Activated T-cell treated with anti-CD3 and anti-CD28 coated beads, Interleukin-2, amount 50 U/mL, for 72 hours (primary cell): ENCODE data around the gene SLC22A1. TPM values are rescaled to one million over a fixed set of nuclear protein-coding genes. Genes with fewer than 3 reads are reported as not detected.

Experiments
- ATAC-seq, 2 donors: fragments of 150-1000 bp; cut with Tn5 transposase; replicated peaks in 1 of 2; 2 replicates each; pipeline ENCODE4 v1.10.0; 2021; ENCODE audit warnings: moderate library complexity in 2 of 2, mild to moderate bottlenecking in 1 of 2
- DNase-seq, 2 donors: peaks; one replicate each; pipeline ENCODE4 v3.0.0; 2021 to 2022; ENCODE audit warnings: mixed read lengths in 1 of 2
- H3K27ac Mint-ChIP-seq: one replicate; pipeline ENCODE4 v1.8.0; 2022; ENCODE audit warnings: mild to moderate bottlenecking, moderate library complexity, mixed read lengths
- H3K27me3 Mint-ChIP-seq: one replicate; pipeline ENCODE4 v1.8.0; 2022; ENCODE audit warnings: low read depth, mixed read lengths
- H3K36me3 Mint-ChIP-seq, 2 donors: one replicate each; pipeline ENCODE4 v1.8.0; 2022; ENCODE audit warnings: mixed read lengths in 2 of 2, mild to moderate bottlenecking in 1 of 2; ENCODE audit not compliant: insufficient read depth in 2 of 2
- H3K4me1 Mint-ChIP-seq: one replicate; pipeline ENCODE4 v1.8.0; 2022; ENCODE audit warnings: low read depth, mixed read lengths
- H3K4me3 Mint-ChIP-seq, 2 donors: one replicate each; pipeline ENCODE4 v1.8.0; 2022; ENCODE audit warnings: mild to moderate bottlenecking in 2 of 2, mixed read lengths in 2 of 2, moderate library complexity in 2 of 2
- H3K9me3 Mint-ChIP-seq, 2 donors: one replicate each; pipeline ENCODE4 v1.8.0; 2022; ENCODE audit warnings: mixed read lengths in 2 of 2
- total RNA-seq, 2 donors: library from RNA; stranded (reverse); gene quantifications; one replicate each; pipeline ENCODE4 v1.2.3, GENCODE V29; 2022

Gene SLC22A1
- total RNA-seq, 2 donors from 2014 or later, result 1.5 to 2.4 TPM

DNA sequence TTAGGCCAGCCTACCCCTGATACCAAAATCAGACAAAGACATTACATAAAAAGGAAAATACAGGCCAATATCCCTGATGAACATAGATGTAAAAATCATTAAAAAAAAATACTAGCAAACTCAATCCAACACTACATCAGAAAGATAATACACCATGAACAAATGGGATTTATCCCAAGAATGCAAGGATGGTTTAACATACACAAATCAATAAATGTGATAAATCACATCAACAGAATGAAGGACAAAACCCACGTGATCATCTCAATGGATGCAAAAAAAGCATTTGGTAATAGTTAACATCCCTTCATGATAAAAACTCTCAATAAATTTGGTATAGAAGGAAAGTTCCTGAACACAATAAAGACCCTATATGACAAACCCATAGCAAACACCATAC, 73.2 kb downstream of the SLC22A1 start:
- H3K9me3 Mint-ChIP-seq, result peaks cover 15 to 16% of the 10 kb centered on the region in 2 donors
- ATAC-seq, result no peak
- H3K36me3 Mint-ChIP-seq, result peaks cover 5 to 8% of the 10 kb centered on the region in 2 donors
- H3K27ac Mint-ChIP-seq, result no peak overlapping the region
- DNase-seq, result no peak
- H3K4me1 Mint-ChIP-seq, result no peaks in the 10 kb centered on the region
- H3K4me3 Mint-ChIP-seq, result no peak overlapping the region
- H3K27me3 Mint-ChIP-seq, result peaks cover 14% of the 10 kb centered on the region

DNA sequence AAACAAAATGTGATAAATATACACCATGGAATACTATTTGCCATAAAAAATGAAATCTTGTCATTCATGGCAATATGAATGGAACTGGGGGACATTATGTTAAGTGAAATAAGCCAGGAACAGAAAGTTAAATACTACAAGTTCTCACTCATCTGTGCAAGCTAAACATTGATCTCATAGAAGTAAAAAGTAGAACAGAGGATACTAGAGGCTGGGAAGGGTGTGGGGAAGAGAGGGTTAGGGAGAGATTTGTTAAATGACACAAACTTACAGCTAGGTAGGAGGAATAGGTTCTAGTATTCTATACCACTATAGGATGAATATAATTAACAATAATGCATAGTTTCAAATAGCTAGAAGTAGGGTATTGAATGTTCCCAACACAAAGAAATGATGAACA, 76.0 kb downstream of the SLC22A1 start:
- Mint-ChIP-seq H3K27me3 (peaks cover 32% of the 10 kb centered on the region), H3K9me3 (peaks cover 11 to 12% of the 10 kb centered on the region in 2 donors), H3K36me3 (peaks cover 2 to 3% of the 10 kb centered on the region in 2 donors), H3K4me3 (no peak overlapping the region), H3K27ac (no peak overlapping the region), H3K4me1 (no peaks in the 10 kb centered on the region)
- no peak for DNase-seq
- ATAC-seq, result no peak

DNA sequence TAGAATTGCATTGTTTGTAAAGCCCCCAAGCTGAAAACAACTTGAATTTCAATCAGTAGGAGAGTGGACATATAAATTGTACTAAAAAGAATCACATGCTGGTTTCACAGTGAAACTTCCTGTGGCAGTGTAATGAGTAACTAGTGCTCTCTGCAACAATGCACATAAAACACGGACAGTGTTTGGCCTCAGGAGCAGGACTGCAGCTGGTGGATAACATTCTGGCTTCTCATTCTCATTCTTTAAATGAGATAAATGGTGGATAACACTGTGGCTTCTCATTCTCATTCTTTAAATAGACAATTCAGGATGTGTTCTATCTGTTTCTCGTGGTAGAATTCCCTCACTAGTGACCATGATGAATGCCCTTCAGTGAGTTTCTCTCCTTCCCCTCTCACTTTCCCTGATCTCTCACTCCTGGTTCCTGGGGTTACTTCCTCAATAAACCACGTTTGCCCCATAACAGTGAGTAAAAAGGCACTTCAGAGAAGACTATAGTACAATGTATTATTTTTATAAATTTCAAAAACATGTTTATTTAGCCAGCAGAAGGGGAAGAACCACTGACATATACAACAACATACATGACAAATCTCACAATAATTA, 77.1 kb downstream of the SLC22A1 start:
- H3K9me3 Mint-ChIP-seq, result peaks cover 6 to 7% of the 10 kb centered on the region in 2 donors
- no peaks in the 10 kb centered on the region for H3K4me1 Mint-ChIP-seq
- no peak overlapping the region for H3K27ac Mint-ChIP-seq
- H3K4me3 Mint-ChIP-seq, result no peak overlapping the region
- peaks cover 2 to 3% of the 10 kb centered on the region in 2 donors for H3K36me3 Mint-ChIP-seq
- H3K27me3 Mint-ChIP-seq, result peaks cover 32% of the 10 kb centered on the region
- ATAC-seq (no peak), DNase-seq (no peak)

DNA sequence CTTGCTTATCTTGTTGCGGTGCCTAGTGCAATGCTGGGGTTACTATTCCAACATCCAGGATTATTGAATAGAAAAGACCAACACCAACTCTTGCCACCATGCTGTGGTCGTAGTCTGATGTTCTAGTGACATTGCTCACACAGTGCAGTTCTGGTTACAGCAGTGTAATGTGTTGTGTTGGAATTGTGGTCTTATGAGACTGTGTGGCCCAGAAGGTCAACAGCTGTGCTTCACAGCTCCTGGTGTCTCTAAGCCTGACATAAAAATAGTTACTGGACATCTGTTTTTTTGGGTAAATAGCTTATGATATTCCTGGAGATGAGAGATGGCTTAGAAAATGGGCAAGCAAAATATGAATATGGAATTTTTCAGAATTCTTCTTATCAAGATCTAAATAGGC, 79.4 kb downstream of the SLC22A1 start:
- H3K9me3 Mint-ChIP-seq, result peaks cover 3 to 6% of the 10 kb centered on the region in 2 donors
- no peaks in the 10 kb centered on the region for H3K4me1 Mint-ChIP-seq
- H3K4me3 Mint-ChIP-seq, result no peak overlapping the region
- H3K27me3 Mint-ChIP-seq, result peaks cover 32% of the 10 kb centered on the region
- H3K36me3 Mint-ChIP-seq, result no peaks in the 10 kb centered on the region
- no peak overlapping the region for H3K27ac Mint-ChIP-seq
- ATAC-seq, result no peak
- no peak for DNase-seq

DNA sequence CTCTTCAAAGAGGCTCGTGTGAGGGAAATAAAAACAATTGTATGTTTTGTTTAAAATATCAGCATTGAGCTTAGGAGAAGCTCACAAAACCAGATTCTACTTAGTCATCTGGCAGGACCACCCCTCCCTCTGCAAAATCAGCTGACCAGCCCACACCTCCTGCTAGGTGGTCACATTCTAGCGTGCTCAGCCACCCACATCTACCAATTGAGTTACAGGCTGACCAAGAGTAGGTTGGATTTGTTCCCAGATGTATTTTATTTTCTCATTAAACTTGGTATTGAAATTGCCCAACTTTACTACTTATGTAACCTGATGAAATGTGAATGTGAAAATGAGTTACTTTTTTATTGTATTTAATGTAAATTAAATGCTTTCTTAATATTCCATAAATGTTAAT, 80.8 kb downstream of the SLC22A1 start:
- no peak overlapping the region for H3K27ac Mint-ChIP-seq
- DNase-seq (no peak), ATAC-seq (no peak)
- H3K9me3 Mint-ChIP-seq, result peaks cover 1 to 3% of the 10 kb centered on the region in 2 donors
- H3K27me3 Mint-ChIP-seq, result peaks cover 24% of the 10 kb centered on the region
- no peaks in the 10 kb centered on the region for H3K36me3 Mint-ChIP-seq
- H3K4me1 Mint-ChIP-seq, result no peaks in the 10 kb centered on the region
- H3K4me3 Mint-ChIP-seq, result no peak overlapping the region

DNA sequence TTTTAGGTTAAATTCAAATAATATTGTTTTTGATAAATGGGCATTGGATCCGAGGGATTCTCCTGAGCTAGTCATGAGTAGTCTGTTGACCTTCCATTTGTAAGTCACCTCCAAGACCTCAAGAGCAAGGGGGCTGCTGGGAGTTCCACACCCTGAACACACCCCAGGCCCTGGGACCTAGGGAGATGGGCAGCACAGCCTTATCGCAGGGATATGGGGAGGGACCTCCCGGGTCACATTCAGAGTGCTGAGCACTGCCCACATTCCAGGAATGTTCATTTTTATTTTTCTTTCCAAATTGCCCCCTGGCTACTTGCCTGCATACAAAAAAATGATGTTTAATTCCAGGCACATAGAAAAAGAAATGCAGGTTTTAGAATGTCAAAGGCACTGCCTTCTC, 81.5 kb downstream of the SLC22A1 start:
- ATAC-seq, result no peak
- no peaks in the 10 kb centered on the region for H3K4me1 Mint-ChIP-seq

DNA sequence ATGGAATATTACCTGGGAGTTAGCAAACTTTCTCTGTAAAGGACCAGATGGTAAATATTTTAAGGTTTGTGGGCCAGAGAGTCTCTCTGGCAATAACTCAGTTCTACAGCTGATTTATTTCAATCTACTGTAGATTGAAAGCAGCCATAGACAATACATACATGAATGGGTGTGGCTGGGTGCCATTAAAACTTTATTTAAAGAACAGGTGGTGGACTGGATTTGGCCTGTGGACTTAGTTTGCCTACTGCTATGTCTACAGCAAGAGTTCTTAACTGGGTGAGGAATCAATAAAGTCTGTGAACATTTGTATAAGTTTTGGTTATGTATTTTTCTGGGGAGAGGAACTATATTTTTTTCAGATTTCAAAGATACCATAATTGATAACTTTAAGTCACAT, 81.9 kb downstream of the SLC22A1 start:
- H3K36me3 Mint-ChIP-seq, result peaks cover 0 to 3% of the 10 kb centered on the region in 2 donors
- H3K27me3 Mint-ChIP-seq, result peaks cover 18% of the 10 kb centered on the region
- peaks cover 7% of the 10 kb centered on the region in 2 donors for H3K9me3 Mint-ChIP-seq
- H3K4me3 Mint-ChIP-seq, result no peak overlapping the region
- ATAC-seq (no peak), DNase-seq (no peak)
- no peaks in the 10 kb centered on the region for H3K4me1 Mint-ChIP-seq
- H3K27ac Mint-ChIP-seq, result no peak overlapping the region

More for the DNA sequence above, 81.5 kb downstream of the SLC22A1 start:
- DNase-seq, result no peak
- Mint-ChIP-seq H3K4me3 (no peak overlapping the region), H3K9me3 (peaks cover 6 to 7% of the 10 kb centered on the region in 2 donors), H3K27me3 (peaks cover 18% of the 10 kb centered on the region), H3K27ac (no peak overlapping the region), H3K36me3 (peaks cover 0 to 2% of the 10 kb centered on the region in 2 donors)

DNA sequence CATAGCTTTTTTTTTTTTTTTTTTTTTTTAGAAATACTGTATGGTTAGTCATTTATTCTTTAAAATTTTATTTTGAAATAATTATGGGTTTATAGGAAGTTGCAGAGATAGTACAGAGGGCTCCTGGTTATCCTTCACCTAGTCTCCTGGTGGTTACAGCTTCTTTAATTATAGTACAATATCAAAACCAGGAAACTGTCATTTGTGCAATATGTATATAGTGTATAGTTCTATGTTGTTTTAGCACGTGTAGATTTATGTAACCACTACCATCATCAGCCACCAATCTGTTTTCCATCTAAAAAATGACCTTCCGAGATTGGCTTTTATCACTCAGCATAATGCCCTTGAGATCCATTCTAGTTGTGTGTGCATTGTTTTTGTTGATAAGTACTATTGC, 82.3 kb downstream of the SLC22A1 start:
- H3K4me1 Mint-ChIP-seq, result no peaks in the 10 kb centered on the region
- H3K27ac Mint-ChIP-seq, result no peak overlapping the region
- no peak overlapping the region for H3K4me3 Mint-ChIP-seq
- no peak for ATAC-seq
- peaks cover 19% of the 10 kb centered on the region for H3K27me3 Mint-ChIP-seq
- no peak for DNase-seq
- H3K36me3 Mint-ChIP-seq, result peaks cover 0 to 3% of the 10 kb centered on the region in 2 donors
- peaks cover 7% of the 10 kb centered on the region in 2 donors for H3K9me3 Mint-ChIP-seq

DNA sequence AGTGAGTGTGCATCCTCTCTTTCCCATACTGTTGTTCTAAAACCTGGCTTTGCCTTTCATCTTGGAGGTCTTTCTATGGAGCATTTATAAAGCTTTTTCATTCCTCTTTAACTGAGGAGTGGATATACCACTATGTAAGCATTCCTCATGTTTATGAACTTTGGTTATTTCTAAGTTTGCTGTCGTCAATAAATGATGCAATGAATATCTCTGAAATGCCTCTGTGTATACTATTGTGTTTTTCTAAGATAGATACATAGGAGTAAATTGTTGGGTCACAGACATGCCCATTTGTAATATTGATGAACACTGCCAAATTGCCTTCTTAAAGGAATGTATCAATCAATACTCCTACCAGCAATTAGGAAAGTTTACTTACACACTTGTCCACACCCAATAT, 83.1 kb downstream of the SLC22A1 start:
- ATAC-seq, result no peak
- Mint-ChIP-seq H3K36me3 (peaks cover 0 to 3% of the 10 kb centered on the region in 2 donors), H3K27me3 (peaks cover 26% of the 10 kb centered on the region), H3K4me3 (no peak overlapping the region), H3K9me3 (peaks cover 7% of the 10 kb centered on the region in 2 donors), H3K27ac (no peak overlapping the region), H3K4me1 (no peaks in the 10 kb centered on the region)
- no peak for DNase-seq

DNA sequence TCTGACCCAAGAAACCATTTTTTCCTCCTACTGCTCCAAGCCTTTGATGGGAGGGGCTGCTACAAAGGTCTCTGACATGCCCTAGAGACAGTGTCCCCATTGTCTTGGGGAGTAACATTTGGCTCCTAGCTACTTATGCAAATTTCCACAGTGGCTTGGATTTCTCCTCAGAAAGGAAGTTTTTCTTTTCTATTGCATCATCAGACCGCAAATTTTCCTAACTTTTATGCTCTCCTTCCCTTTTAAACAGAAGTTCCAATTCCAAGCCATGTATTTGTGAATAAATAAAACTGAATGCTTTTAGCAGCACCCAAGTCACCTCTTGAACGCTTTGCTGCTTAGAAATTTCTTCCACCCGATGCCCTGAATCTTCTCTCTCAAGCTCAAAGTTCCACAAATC, 86.0 kb downstream of the SLC22A1 start:
- DNase-seq (no peak), ATAC-seq (no peak)
- Mint-ChIP-seq H3K27ac (no peak overlapping the region), H3K36me3 (peaks cover 4% of the 10 kb centered on the region in 2 donors), H3K27me3 (peaks cover 33% of the 10 kb centered on the region), H3K9me3 (peaks cover 10 to 11% of the 10 kb centered on the region in 2 donors), H3K4me1 (no peaks in the 10 kb centered on the region), H3K4me3 (no peak overlapping the region)

Other genes starting within 250 kb of the SLC22A1 start
- gene MAS1, start 230.8 kb upstream of the SLC22A1 start, total RNA-seq, result not detected
- 10 to 100 TPM; 68.9 to 83.6 TPM for gene IGF2R, start 152.7 kb upstream of the SLC22A1 start, total RNA-seq
- not detected for gene SLC22A2, start 137.0 kb downstream of the SLC22A1 start, total RNA-seq
- gene SLC22A3, start 226.6 kb downstream of the SLC22A1 start, total RNA-seq, result not detected